KMS-11 (cell line): ENCODE measurements around the gene NEUROD4.
A peak's percentile ranks its signal among the peaks of the same experiment; 100 is the strongest.

Experiments
- H2AFZ ChIP-seq: fragments of 200-600 bp; sonication (generic); 2 replicates; pipeline ENCODE4 v1.6.1; 2016; ENCODE audit warnings: antibody characterized with exemption, mixed run types, low read depth
- H3K27ac ChIP-seq: fragments of 200-600 bp; sonication (generic); 2 replicates; pipeline ENCODE4 v1.6.1; 2016; ENCODE audit warnings: mild to moderate bottlenecking, mixed run types
- H3K27me3 ChIP-seq: fragments of 200-600 bp; sonication (generic); 2 replicates; pipeline ENCODE4 v1.6.1; 2017; ENCODE audit warnings: mild to moderate bottlenecking, low read depth, mixed run types, moderate library complexity; ENCODE audit not compliant: insufficient read depth
- H3K36me3 ChIP-seq: fragments of 200-600 bp; sonication (generic); 2 replicates; pipeline ENCODE4 v1.6.1; 2017; ENCODE audit warnings: mild to moderate bottlenecking, mixed run types; ENCODE audit not compliant: insufficient read depth
- H3K4me1 ChIP-seq: fragments of 200-600 bp; sonication (generic); 2 replicates; pipeline ENCODE4 v1.6.1; 2016; ENCODE audit warnings: mild to moderate bottlenecking, low read depth, mixed run types; ENCODE audit not compliant: poor library complexity, severe bottlenecking
- H3K4me2 ChIP-seq: fragments of 200-600 bp; sonication (generic); 2 replicates; pipeline ENCODE4 v1.7.0; 2016; ENCODE audit warnings: mild to moderate bottlenecking, mixed run types
- H3K4me3 ChIP-seq: fragments of 200-600 bp; sonication (generic); IDR thresholded peaks from 2 replicates; pipeline ENCODE4 v1.6.1; 2017; ENCODE audit warnings: low read depth, low read length, mixed read lengths; ENCODE audit not compliant: insufficient read depth
- H3K79me2 ChIP-seq: fragments of 200-600 bp; sonication (generic); 2 replicates; pipeline ENCODE4 v1.6.1; 2016; ENCODE audit warnings: low read depth, mixed run types; ENCODE audit not compliant: insufficient read depth
- H3K9ac ChIP-seq: fragments of 200-600 bp; sonication (generic); 2 replicates; pipeline ENCODE4 v1.6.1; 2016; ENCODE audit warnings: mild to moderate bottlenecking, mixed run types
- H4K20me1 ChIP-seq: fragments of 200-600 bp; sonication (generic); 2 replicates; pipeline ENCODE4 v1.6.1; 2016; ENCODE audit warnings: mild to moderate bottlenecking, mixed run types; ENCODE audit not compliant: insufficient read depth
- TF ChIP-seq, protein P1 (sequence below): fragments of 200-600 bp; sonication (generic); conservative IDR thresholded peaks from 2 replicates; pipeline ENCODE4 v1.6.1; 2017; ENCODE audit warnings: low read depth, mild to moderate bottlenecking, antibody characterized with exemption, low read length, moderate library complexity, mixed read lengths

NEUROD4 gene

GRCh38 chr12:54991991-54992375 is 27.8 kb upstream of the NEUROD4 start:
- Histone ChIP-seq H3K4me1 (peaks cover 12% of the 10 kb centered on the region), H3K27me3 (no peaks in the 10 kb centered on the region), H3K9ac (no peak overlapping the region), H3K4me3 (no peak overlapping the region), H4K20me1 (no peaks in the 10 kb centered on the region), H3K4me2 (no peak overlapping the region), H2AFZ (no peak overlapping the region), H3K79me2 (no peaks in the 10 kb centered on the region), H3K27ac (no peak overlapping the region), H3K36me3 (no peaks in the 10 kb centered on the region)
- TF ChIP-seq, protein P1, sequence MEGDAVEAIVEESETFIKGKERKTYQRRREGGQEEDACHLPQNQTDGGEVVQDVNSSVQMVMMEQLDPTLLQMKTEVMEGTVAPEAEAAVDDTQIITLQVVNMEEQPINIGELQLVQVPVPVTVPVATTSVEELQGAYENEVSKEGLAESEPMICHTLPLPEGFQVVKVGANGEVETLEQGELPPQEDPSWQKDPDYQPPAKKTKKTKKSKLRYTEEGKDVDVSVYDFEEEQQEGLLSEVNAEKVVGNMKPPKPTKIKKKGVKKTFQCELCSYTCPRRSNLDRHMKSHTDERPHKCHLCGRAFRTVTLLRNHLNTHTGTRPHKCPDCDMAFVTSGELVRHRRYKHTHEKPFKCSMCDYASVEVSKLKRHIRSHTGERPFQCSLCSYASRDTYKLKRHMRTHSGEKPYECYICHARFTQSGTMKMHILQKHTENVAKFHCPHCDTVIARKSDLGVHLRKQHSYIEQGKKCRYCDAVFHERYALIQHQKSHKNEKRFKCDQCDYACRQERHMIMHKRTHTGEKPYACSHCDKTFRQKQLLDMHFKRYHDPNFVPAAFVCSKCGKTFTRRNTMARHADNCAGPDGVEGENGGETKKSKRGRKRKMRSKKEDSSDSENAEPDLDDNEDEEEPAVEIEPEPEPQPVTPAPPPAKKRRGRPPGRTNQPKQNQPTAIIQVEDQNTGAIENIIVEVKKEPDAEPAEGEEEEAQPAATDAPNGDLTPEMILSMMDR: no peak

DNA sequence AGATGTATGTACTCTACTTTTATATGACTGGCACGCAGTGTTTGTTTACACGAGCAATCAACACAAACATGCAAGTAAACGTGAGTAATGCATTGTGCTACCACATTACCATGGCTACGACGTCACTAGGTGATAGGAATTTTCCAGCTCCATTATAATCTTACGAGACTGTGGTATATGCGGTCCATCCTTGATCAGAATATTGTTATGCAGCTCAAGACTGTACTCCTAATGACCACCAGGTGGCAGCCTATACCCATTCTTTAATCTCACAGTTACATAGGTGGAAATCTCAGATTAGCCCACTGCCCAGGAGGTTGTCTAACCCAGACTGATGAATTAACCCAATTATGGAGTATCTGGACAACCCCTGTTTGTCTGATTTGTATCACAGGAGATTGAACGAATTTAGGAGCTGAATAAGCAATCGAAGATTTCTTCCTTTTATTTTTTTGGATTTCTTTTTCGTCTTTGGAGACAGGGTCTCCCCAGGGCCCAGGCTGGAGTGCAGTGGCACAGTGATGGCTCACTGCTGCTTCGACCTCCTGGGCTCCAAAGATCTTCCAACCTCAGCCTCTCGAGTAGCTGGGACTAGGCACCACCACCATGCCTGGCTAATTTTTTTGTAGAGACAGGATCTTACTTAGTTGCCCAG is 26.5 kb upstream of the NEUROD4 start:
- Histone ChIP-seq H3K27ac (no peak overlapping the region), H3K36me3 (no peaks in the 10 kb centered on the region), H3K4me3 (no peak overlapping the region), H3K79me2 (no peaks in the 10 kb centered on the region), H3K27me3 (no peaks in the 10 kb centered on the region), H2AFZ (no peak overlapping the region), H4K20me1 (no peaks in the 10 kb centered on the region), H3K4me2 (no peak overlapping the region), H3K9ac (no peak overlapping the region), H3K4me1 (peaks cover 8% of the 10 kb centered on the region)
- TF ChIP-seq, protein P1: peak; percentile 100

- Histone ChIP-seq H2AFZ (no peak overlapping the region), H4K20me1 (no peaks in the 10 kb centered on the region), H3K36me3 (no peaks in the 10 kb centered on the region), H3K4me3 (no peak overlapping the region), H3K4me2 (no peak overlapping the region), H3K27me3 (no peaks in the 10 kb centered on the region), H3K9ac (no peak overlapping the region), H3K79me2 (no peaks in the 10 kb centered on the region), H3K27ac (no peak overlapping the region), H3K4me1 (no peaks in the 10 kb centered on the region)
- TF ChIP-seq, protein P1: no peak
Observed at GRCh38 chr12:54996205-54996604, 23.6 kb upstream of the NEUROD4 start.

DNA sequence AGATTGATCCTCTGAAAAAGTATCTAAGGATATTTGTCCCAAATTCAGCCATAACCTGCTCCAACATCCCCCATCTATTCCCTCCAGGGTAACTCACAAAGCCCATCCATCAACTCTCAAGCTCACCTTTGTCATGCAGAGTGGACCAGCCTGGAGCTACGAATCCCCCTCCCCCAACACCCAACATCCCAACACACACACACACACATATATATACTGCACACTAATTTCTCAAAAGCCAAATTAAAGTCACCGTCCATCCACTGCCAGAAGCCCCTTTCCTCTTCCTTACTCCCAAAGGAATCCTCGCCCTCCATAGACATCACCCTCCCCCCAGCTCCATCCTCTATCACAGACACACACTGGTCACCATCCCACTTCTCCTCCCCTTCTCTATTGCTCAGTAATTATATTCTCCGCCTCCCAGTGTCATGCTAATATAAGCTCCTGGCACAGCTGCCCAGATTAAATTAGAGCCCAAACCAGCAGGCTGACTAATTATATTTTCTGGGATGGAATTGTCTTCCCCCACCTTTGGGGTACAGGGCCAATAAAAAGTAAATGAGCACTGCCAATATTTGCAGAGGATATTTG is 21.7 kb upstream of the NEUROD4 start:
- TF ChIP-seq, protein P1: no peak
- no peak overlapping the region for H2AFZ ChIP-seq
- H3K27me3 ChIP-seq: no peaks in the 10 kb centered on the region
- no peak overlapping the region for H3K4me2 ChIP-seq
- no peaks in the 10 kb centered on the region for H3K36me3 ChIP-seq
- H4K20me1 ChIP-seq: no peaks in the 10 kb centered on the region
- H3K27ac ChIP-seq: no peak overlapping the region
- H3K4me1 ChIP-seq: no peaks in the 10 kb centered on the region
- no peak overlapping the region for H3K9ac ChIP-seq
- no peaks in the 10 kb centered on the region for H3K79me2 ChIP-seq
- no peak overlapping the region for H3K4me3 ChIP-seq
